Measurements from ENCODE around the gene CCDC154. TPM values are rescaled to one million over a fixed set of nuclear protein-coding genes. Genes with fewer than 3 reads are reported as not detected.

CCDC154 gene
- total and polyA plus RNA-seq, 10 of the 15 experiments (the other 5 are each of a cell fraction or from before 2014, with no cell fraction given): 0.06 to 0.26 (median 0.25) TPM; not detected in 7

DNA sequence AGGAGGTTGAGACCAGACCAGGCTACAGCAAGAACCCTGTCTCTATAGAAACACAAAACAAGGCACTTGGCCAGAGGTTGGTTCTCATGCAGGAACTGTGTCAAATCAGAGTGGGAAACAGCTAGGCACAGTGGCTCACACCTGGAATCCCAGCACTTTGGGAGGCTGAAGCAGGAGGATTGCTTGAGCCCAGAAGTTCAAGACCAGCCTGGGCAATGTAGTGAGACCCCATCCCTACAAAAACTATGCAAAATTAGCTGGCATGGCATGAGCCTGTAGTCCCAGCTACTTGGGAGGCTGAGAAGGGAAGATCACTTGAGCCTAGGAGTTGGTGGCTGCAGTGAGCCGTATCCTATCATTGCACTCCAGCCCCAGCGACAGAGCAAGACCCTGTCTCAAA, 31.5 kb downstream of the CCDC154 start:
- Histone ChIP-seq H4K20me1 (ENCODE audit: control insufficient read depth, insufficient read depth) (peaks cover under 1% of the 10 kb centered on the region; the same call in 1 of the 2 replicates), H3K9me3 (replicated peaks; ENCODE audit: control insufficient read depth, insufficient read depth, low read length) (no peaks in the 10 kb centered on the region), H3K4me3 (no peak overlapping the region), H3K4me2 (ENCODE audit: control insufficient read depth, insufficient read depth) (no peak overlapping the region), H3K4me1 (ENCODE audit: control insufficient read depth, insufficient read depth, low read length) (peaks cover 3% of the 10 kb centered on the region), H3K27ac (ENCODE audit: control insufficient read depth, insufficient read depth) (no peak overlapping the region), H2AFZ (ENCODE audit: control insufficient read depth, low read depth, low read length) (no peak overlapping the region), H3K79me2 (ENCODE audit: control insufficient read depth, insufficient read depth, low read length) (peaks cover 5% of the 10 kb centered on the region), H3K27me3 (replicated peaks in 1 of 2; ENCODE audit: control insufficient read depth in 2 of 2, insufficient read depth in 2 of 2, low read length in 1 of 2) (no peaks in the 10 kb centered on the region), H3K9ac (ENCODE audit: control insufficient read depth, insufficient read depth, low read length) (no peak overlapping the region), H3K36me3 (ENCODE audit: control insufficient read depth in 2 of 2, insufficient read depth in 2 of 2, low read length in 1 of 2) (no peaks in the 10 kb centered on the region)
- no peak for DNase-seq (ENCODE audit: low read depth, low spot score)
- no TSS peak for BruUV-seq (replicated peaks)
- intact Hi-C loops (cut with micrococcal nuclease; ENCODE audit: unreplicated experiment) (no loop called here), in situ Hi-C loops (cut with MboI) (no loop called here)
- ChIA-PET CTCF (interaction anchor here (0.9 to 1.8 kb wide), 4 partner anchors 33 to 108 kb away, joined by 3 to 11 read pairs (median 4); no protein-coding TSS in a partner anchor), RAD21 (ENCODE audit: unreplicated experiment) (interaction anchor here (0.6 to 0.8 kb wide), 2 partner anchors 14 to 49 kb away, joined by 3 to 5 read pairs; no protein-coding TSS in a partner anchor), POLR2A (interaction anchor here (0.6 to 1.1 kb wide), 2 partner anchors 9 to 204 kb away, joined by 3 to 10 read pairs; no protein-coding TSS in a partner anchor), SMC1A (ENCODE audit: uncharacterized antibody, unreplicated experiment) (no interaction called here)
- no peak for ATAC-seq
- TF ChIP-seq STAT1 (conservative IDR thresholded peaks at IDR 0.05) (no peak), RELA (IDR thresholded peaks at IDR 0.05; ENCODE audit: borderline replicate concordance, partially characterized antibody) (no peak), CHD1 (IDR thresholded peaks at IDR 0.05; ENCODE audit: low read depth, low read length) (no peak), SUPT20H (IDR thresholded peaks at IDR 0.05; ENCODE audit: borderline replicate concordance, control insufficient read depth, low read depth, low read length) (no peak), NR2C2 (IDR thresholded peaks at IDR 0.05; ENCODE audit: borderline replicate concordance, control insufficient read depth, insufficient read length, low read depth) (no peak), KDM1A (IDR thresholded peaks at IDR 0.05; ENCODE audit: borderline replicate concordance) (no peak), POLR2AphosphoS5 (IDR thresholded peaks at IDR 0.05; ENCODE audit: low read length) (no peak), MTA2 (IDR thresholded peaks at IDR 0.05; ENCODE audit: low read depth) (no peak), PAX8 (IDR thresholded peaks at IDR 0.05) (no peak), DPF2 (IDR thresholded peaks at IDR 0.05) (no peak), E2F4 (IDR thresholded peaks at IDR 0.05; ENCODE audit: low read depth, low read length) (no peak)
- TF ChIP-seq, protein P1, sequence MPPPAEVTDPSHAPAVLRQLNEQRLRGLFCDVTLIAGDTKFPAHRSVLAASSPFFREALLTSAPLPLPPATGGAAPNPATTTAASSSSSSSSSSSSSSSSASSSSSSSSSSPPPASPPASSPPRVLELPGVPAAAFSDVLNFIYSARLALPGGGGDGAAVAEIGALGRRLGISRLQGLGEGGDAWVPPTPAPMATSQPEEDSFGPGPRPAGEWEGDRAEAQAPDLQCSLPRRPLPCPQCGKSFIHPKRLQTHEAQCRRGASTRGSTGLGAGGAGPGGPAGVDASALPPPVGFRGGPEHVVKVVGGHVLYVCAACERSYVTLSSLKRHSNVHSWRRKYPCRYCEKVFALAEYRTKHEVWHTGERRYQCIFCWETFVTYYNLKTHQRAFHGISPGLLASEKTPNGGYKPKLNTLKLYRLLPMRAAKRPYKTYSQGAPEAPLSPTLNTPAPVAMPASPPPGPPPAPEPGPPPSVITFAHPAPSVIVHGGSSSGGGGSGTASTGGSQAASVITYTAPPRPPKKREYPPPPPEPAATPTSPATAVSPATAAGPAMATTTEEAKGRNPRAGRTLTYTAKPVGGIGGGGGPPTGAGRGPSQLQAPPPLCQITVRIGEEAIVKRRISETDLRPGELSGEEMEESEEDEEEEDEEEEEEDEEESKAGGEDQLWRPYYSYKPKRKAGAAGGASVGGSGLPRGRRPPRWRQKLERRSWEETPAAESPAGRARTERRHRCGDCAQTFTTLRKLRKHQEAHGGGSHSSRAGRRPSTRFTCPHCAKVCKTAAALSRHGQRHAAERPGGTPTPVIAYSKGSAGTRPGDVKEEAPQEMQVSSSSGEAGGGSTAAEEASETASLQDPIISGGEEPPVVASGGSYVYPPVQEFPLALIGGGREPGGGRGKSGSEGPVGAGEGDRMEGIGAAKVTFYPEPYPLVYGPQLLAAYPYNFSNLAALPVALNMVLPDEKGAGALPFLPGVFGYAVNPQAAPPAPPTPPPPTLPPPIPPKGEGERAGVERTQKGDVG (CRISPR knock-in tag; IDR thresholded peaks at IDR 0.05): no peak
- TF ChIP-seq, protein P2, sequence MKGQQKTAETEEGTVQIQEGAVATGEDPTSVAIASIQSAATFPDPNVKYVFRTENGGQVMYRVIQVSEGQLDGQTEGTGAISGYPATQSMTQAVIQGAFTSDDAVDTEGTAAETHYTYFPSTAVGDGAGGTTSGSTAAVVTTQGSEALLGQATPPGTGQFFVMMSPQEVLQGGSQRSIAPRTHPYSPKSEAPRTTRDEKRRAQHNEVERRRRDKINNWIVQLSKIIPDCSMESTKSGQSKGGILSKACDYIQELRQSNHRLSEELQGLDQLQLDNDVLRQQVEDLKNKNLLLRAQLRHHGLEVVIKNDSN (IDR thresholded peaks at IDR 0.05; ENCODE audit: borderline replicate concordance, extremely low read length, insufficient read depth, low read depth, low read length): no peak
- 44% methylated on average over 1 of the region's 2 CpGs for WGBS (ENCODE audit: insufficient coverage, insufficient replicate concordance, low lambda C conversion rate, missing lambda C conversion rate)
- no peak for FAIRE-seq

Measured in GM12878 (cell line).